HCT116 (cell line): ENCODE results near the gene DCLRE1C. TPM values are rescaled to one million over a fixed set of nuclear protein-coding genes. Genes with fewer than 3 reads are reported as not detected.

ENCODE experiments used
- ATAC-seq: fragments of 200-7000 bp; cut with Tn5 transposase; 2 replicates; pipeline ENCODE4 v1.9.1; 2020; ENCODE audit warnings: mild to moderate bottlenecking, moderate library complexity
- BruUV-seq: library from RNA; stranded (reverse); fragments of 400-500 nt; replicated peaks from 2 replicates; lab custom pipeline; 2021; lab: Mats Ljungman, UMichigan
- CTCF ChIA-PET: fragments of 300-600 bp; sonication (Branson Sonifier 250); formaldehyde crosslinking; loops from one replicate; lab custom pipeline; 2021; ENCODE audit warnings: antibody characterized with exemption; lab: Charles Lee
- POLR2A ChIA-PET: fragments of 300-600, 350-600 bp; sonication (Branson Sonifier 250); formaldehyde crosslinking; loops from one replicate; lab custom pipeline; 2021; ENCODE audit warnings: antibody characterized with exemption; lab: Charles Lee
- RAD21 ChIA-PET, 2 experiments: fragments of 300-600 bp; sonication (Branson Sonifier 250); formaldehyde crosslinking; loops; one replicate each; lab custom pipeline; 2023; ENCODE audit warnings: low total read pairs in 2 of 2; ENCODE audit not compliant: uncharacterized antibody in 2 of 2, unreplicated experiment in 2 of 2, low non-redundant PET in 1 of 2; lab: Charles Lee
- DNase-seq: peaks from one replicate; pipeline ENCODE4 v3.0.0-alpha.2; 2010; ENCODE audit warnings: low read depth, low spot score
- H2AFZ ChIP-seq: fragments of 200-600 bp; shearing (Covaris generic), sonication (generic); 2 replicates; pipeline ENCODE4 v1.6.1; 2017; ENCODE audit warnings: low read depth, mixed run types, mixed read lengths, antibody characterized with exemption, low read length; ENCODE audit not compliant: poor library complexity, severe bottlenecking
- H3K27ac ChIP-seq: 2 replicates; pipeline ENCODE4 v1.5.1; 2012; ENCODE audit warnings: low read depth, low read length
- H3K27me3 ChIP-seq: fragments of 200-600 bp; sonication (generic); 2 replicates; pipeline ENCODE4 v1.6.1; 2016; ENCODE audit warnings: mixed run types, low read length, mixed read lengths; ENCODE audit not compliant: insufficient read depth
- H3K36me3 ChIP-seq, 2 experiments: fragments of 200-500 bp in 1 of 2; fragments of 200-600 bp in 1 of 2; sonication (Bioruptor generic) in 1 of 2; sonication (generic) in 1 of 2; 2 replicates each; pipeline versions ENCODE4 v1.5.1 to v1.6.1; 2014 to 2016; ENCODE audit warnings: low read length in 2 of 2, inconsistent platforms in 1 of 2, mixed read lengths in 1 of 2, mixed run types in 1 of 2; ENCODE audit not compliant: insufficient read depth in 2 of 2, control insufficient read depth in 1 of 2
- H3K4me1 ChIP-seq, 2 experiments: fragments of 200-600 bp in 1 of 2; sonication (generic) in 1 of 2; 2 replicates each; pipeline versions ENCODE4 v1.5.1 to v1.6.1; 2012 to 2017; ENCODE audit warnings: low read length in 2 of 2, inconsistent platforms in 1 of 2, mild to moderate bottlenecking in 1 of 2, mixed read lengths in 1 of 2, mixed run types in 1 of 2, moderate library complexity in 1 of 2; ENCODE audit not compliant: insufficient read depth in 2 of 2, control insufficient read depth in 1 of 2
- H3K4me2 ChIP-seq: fragments of 200-600 bp; sonication (generic); 2 replicates; pipeline ENCODE4 v1.6.1; 2017; ENCODE audit warnings: mixed run types, low read length, mixed read lengths
- H3K4me3 ChIP-seq, 2 experiments: fragments of 200-600 bp in 1 of 2; sonication (generic) in 1 of 2; replicated peaks in 1 of 2; 2 replicates each; pipeline ENCODE4 v1.5.1; 2011 to 2016; ENCODE audit warnings: low read length in 2 of 2, control low read depth in 1 of 2, low read depth in 1 of 2, mild to moderate bottlenecking in 1 of 2, mixed read lengths in 1 of 2, mixed run types in 1 of 2
- H3K79me2 ChIP-seq: fragments of 200-600 bp; sonication (generic); 2 replicates; pipeline ENCODE4 v1.6.1; 2017; ENCODE audit warnings: mild to moderate bottlenecking, mixed run types, low read length, moderate library complexity, mixed read lengths; ENCODE audit not compliant: insufficient read depth
- H3K9ac ChIP-seq: fragments of 200-600 bp; sonication (generic); 2 replicates; pipeline ENCODE4 v1.6.1; 2016; ENCODE audit warnings: low read length, mixed read lengths
- H3K9me2 ChIP-seq: fragments of 200-600 bp; sonication (generic), shearing (Covaris generic); 2 replicates; pipeline ENCODE4 v1.6.1; 2017; ENCODE audit warnings: mixed run types, mild to moderate bottlenecking, moderate library complexity; ENCODE audit not compliant: insufficient read depth
- H3K9me3 ChIP-seq, 2 experiments: fragments of 200-500 bp in 1 of 2; fragments of 200-600 bp in 1 of 2; sonication (Bioruptor generic) in 1 of 2; sonication (generic) in 1 of 2; 2 replicates each; pipeline ENCODE4 v1.6.1; 2014 to 2017; ENCODE audit warnings: low read length in 2 of 2, mixed read lengths in 2 of 2, inconsistent platforms in 1 of 2, low read depth in 1 of 2, mild to moderate bottlenecking in 1 of 2, mixed run types in 1 of 2, moderate library complexity in 1 of 2; ENCODE audit not compliant: control insufficient read depth in 1 of 2, insufficient read depth in 1 of 2
- H4K20me1 ChIP-seq: fragments of 200-600 bp; sonication (generic), shearing (Covaris generic); 2 replicates; pipeline ENCODE4 v1.6.1; 2017; ENCODE audit warnings: mixed run types, mild to moderate bottlenecking, moderate library complexity; ENCODE audit not compliant: insufficient read depth
- ATF3 ChIP-seq: IDR thresholded peaks from 2 replicates; pipeline ENCODE4 v1.6.1; 2012
- CBX3 ChIP-seq: IDR thresholded peaks from 2 replicates; pipeline ENCODE4 v1.6.1; 2012; ENCODE audit warnings: low read depth
- CEBPB ChIP-seq: IDR thresholded peaks from 2 replicates; pipeline ENCODE4 v1.6.1; 2012; ENCODE audit warnings: low read depth
- CTCF ChIP-seq, 3 experiments: fragments of 200-600 bp in 1 of 3; sonication (generic) in 1 of 3; IDR thresholded peaks in 2 of 3; conservative IDR thresholded peaks in 1 of 3; 2 replicates each; pipeline ENCODE4 v1.5.1; 2012 to 2017; ENCODE audit warnings: low read depth in 2 of 3, low read length in 2 of 3, antibody characterized with exemption in 1 of 3, borderline replicate concordance in 1 of 3, control low read depth in 1 of 3, mild to moderate bottlenecking in 1 of 3, mixed read lengths in 1 of 3, mixed run types in 1 of 3, moderate library complexity in 1 of 3; ENCODE audit not compliant: insufficient read depth in 1 of 3
- EGR1 ChIP-seq: IDR thresholded peaks from 2 replicates; pipeline ENCODE4 v1.6.1; 2012; ENCODE audit warnings: low read depth
- ELF1 ChIP-seq: IDR thresholded peaks from 2 replicates; pipeline ENCODE4 v1.6.1; 2012; ENCODE audit warnings: low read depth, borderline replicate concordance
- FOSL1 ChIP-seq: IDR thresholded peaks from 2 replicates; pipeline ENCODE4 v1.6.1; 2012; ENCODE audit warnings: low read depth
- MAX ChIP-seq: IDR thresholded peaks from 2 replicates; pipeline ENCODE4 v1.6.1; 2012
- POLR2A ChIP-seq: IDR thresholded peaks from 2 replicates; pipeline ENCODE4 v1.7.0; 2011; ENCODE audit warnings: borderline replicate concordance; ENCODE audit not compliant: insufficient read depth, insufficient read length; ENCODE audit errors: extremely low read depth
- POLR2AphosphoS5 ChIP-seq: IDR thresholded peaks from 2 replicates; pipeline ENCODE4 v1.6.1; 2011; ENCODE audit warnings: mild to moderate bottlenecking, low read depth, low read length, moderate library complexity
- RAD21 ChIP-seq: IDR thresholded peaks from 2 replicates; pipeline ENCODE4 v1.6.1; 2012; ENCODE audit warnings: low read depth, mild to moderate bottlenecking
- REST ChIP-seq: IDR thresholded peaks from 2 replicates; pipeline ENCODE4 v1.6.1; 2012; ENCODE audit warnings: low read depth
- SIN3A ChIP-seq: IDR thresholded peaks from 2 replicates; pipeline ENCODE4 v1.6.1; 2012; ENCODE audit warnings: low read depth
- SP1 ChIP-seq: IDR thresholded peaks from 2 replicates; pipeline ENCODE4 v1.6.1; 2012; ENCODE audit warnings: low read depth
- SRF ChIP-seq: IDR thresholded peaks from 2 replicates; pipeline ENCODE4 v1.6.1; 2012; ENCODE audit warnings: low read depth
- TCF7L2 ChIP-seq: IDR thresholded peaks from 2 replicates; pipeline ENCODE4 v1.7.0; 2011; ENCODE audit warnings: borderline replicate concordance, inconsistent platforms; ENCODE audit not compliant: insufficient read depth, insufficient read length; ENCODE audit errors: extremely low read depth
- YY1 ChIP-seq: IDR thresholded peaks from 2 replicates; pipeline ENCODE4 v1.6.1; 2011; ENCODE audit warnings: low read length, low read depth, moderate library complexity, mild to moderate bottlenecking; ENCODE audit not compliant: insufficient replicate concordance; ENCODE audit errors: extremely low read depth
- ZFX ChIP-seq: fragments of 450-650 bp; IDR thresholded peaks from 2 replicates; pipeline ENCODE4 v1.6.1; 2017
- ZNF274 ChIP-seq: fragments of 200-500 bp; sonication (Bioruptor generic); IDR thresholded peaks from 2 replicates; pipeline ENCODE4 v1.6.1; 2014; ENCODE audit warnings: mild to moderate bottlenecking, low read depth, low read length, inconsistent platforms
- intact Hi-C: fragments of 100-400 bp; cut with micrococcal nuclease; formaldehyde crosslinking; loops from 2 replicates; pipeline ENCODE4 v1.10.0; 2022
- total RNA-seq: library from RNA; stranded (reverse); gene quantifications from one replicate; pipeline ENCODE4 v1.2.1, GENCODE V29; 2021; ENCODE audit not compliant: unreplicated experiment

Gene DCLRE1C
- total RNA-seq, 1 experiment from 2014 or later: 14.5 TPM

- H3K4me1 ChIP-seq: no peaks in the 10 kb centered on the region
- H3K9me2 ChIP-seq: 0 out of 2 replicates have a peak, but pooled peaks cover 4% of the 10 kb centered on the region
- TF ChIP-seq ATF3: no peak
- no peak for TF ChIP-seq REST
- no peak for TF ChIP-seq ELF1
- no peak for TF ChIP-seq FOSL1
- no peak for TF ChIP-seq YY1
- no peak for TF ChIP-seq CTCF (IDR thresholded peaks at IDR 0.05 in 2 of 3, conservative IDR thresholded peaks at IDR 0.05 in 1 of 3; ENCODE audit: borderline replicate concordance in 1 of 3, insufficient read depth in 1 of 3, low read depth in 2 of 3, low read length in 2 of 3)
- TF ChIP-seq SP1: no peak
- no peak for TF ChIP-seq CEBPB
- TF ChIP-seq POLR2A: no peak
- TF ChIP-seq MAX: no peak
- TF ChIP-seq SRF: no peak
- no peak for TF ChIP-seq EGR1
- no peak for TF ChIP-seq POLR2AphosphoS5
- no peak for TF ChIP-seq CBX3
- no peak for TF ChIP-seq RAD21
- TF ChIP-seq ZFX: no peak
- no peak for TF ChIP-seq TCF7L2
- TF ChIP-seq ZNF274: no peak
- TF ChIP-seq SIN3A: no peak
- intact Hi-C loops: no loop called here
- DNase-seq: no peak
- no peak overlapping the region for H3K4me2 ChIP-seq
- no peak overlapping the region for H3K4me3 ChIP-seq
- ChIA-PET CTCF (interaction anchor here (2.0 kb wide), 1 partner anchor 215 kb away, joined by 6 read pairs; no protein-coding TSS in a partner anchor), POLR2A (no interaction called here), RAD21 (no interaction called here)
- H3K79me2 ChIP-seq: peaks cover 92% of the 10 kb centered on the region
- no peak overlapping the region for H3K9ac ChIP-seq
- H2AFZ ChIP-seq: no peak overlapping the region
- no peak overlapping the region for H3K27ac ChIP-seq
- no peaks in the 10 kb centered on the region for H4K20me1 ChIP-seq
- no peaks in the 10 kb centered on the region for H3K27me3 ChIP-seq
- no TSS peak for BruUV-seq
- peaks cover 0 to 8% of the 10 kb centered on the region in 2 experiments; a peak in 1 of 4 replicates for H3K36me3 ChIP-seq
- no peak for ATAC-seq
- H3K9me3 ChIP-seq: no peaks in the 10 kb centered on the region
Measured at GRCh38 chr10:14891151-14891550, 62.7 kb downstream of the DCLRE1C start.
